Ishikawa (cell line): ENCODE data around the gene GDNF.

Experiments
- CEBPB ChIP-seq: IDR thresholded peaks from 2 replicates; pipeline ENCODE4 v1.6.1; 2012
- CREB1 ChIP-seq: IDR thresholded peaks from 2 replicates; pipeline ENCODE4 v1.6.1; 2012; ENCODE audit warnings: low read depth
- EGR1 ChIP-seq: IDR thresholded peaks from 2 replicates; pipeline ENCODE4 v1.6.1; 2012
- EP300 ChIP-seq: IDR thresholded peaks from 2 replicates; pipeline ENCODE4 v1.6.1; 2012; ENCODE audit warnings: borderline replicate concordance
- FOXM1 ChIP-seq: IDR thresholded peaks from 2 replicates; pipeline ENCODE4 v1.6.1; 2012; ENCODE audit warnings: low read depth, borderline replicate concordance
- NFIC ChIP-seq: IDR thresholded peaks from 2 replicates; pipeline ENCODE4 v1.6.1; 2012
- RAD21 ChIP-seq: IDR thresholded peaks from 2 replicates; pipeline ENCODE4 v1.6.1; 2012; ENCODE audit warnings: low read depth
- TAF1 ChIP-seq: IDR thresholded peaks from 2 replicates; pipeline ENCODE4 v1.6.1; 2012; ENCODE audit warnings: low read depth, mild to moderate bottlenecking
- TCF12 ChIP-seq: IDR thresholded peaks from 2 replicates; pipeline ENCODE4 v1.6.1; 2012; ENCODE audit warnings: low read depth
- TEAD4 ChIP-seq: IDR thresholded peaks from 2 replicates; pipeline ENCODE4 v1.6.1; 2012
- YY1 ChIP-seq: IDR thresholded peaks from 2 replicates; pipeline ENCODE4 v1.6.1; 2012; ENCODE audit warnings: low read depth
- ZBTB7A ChIP-seq: IDR thresholded peaks from 2 replicates; pipeline ENCODE4 v1.6.1; 2012; ENCODE audit warnings: low read depth
- TF ChIP-seq, protein P1 (sequence below): IDR thresholded peaks from 2 replicates; pipeline ENCODE4 v1.6.1; 2012
- TF ChIP-seq, protein P2 (sequence below): IDR thresholded peaks from 2 replicates; pipeline ENCODE4 v1.6.1; 2012
- TF ChIP-seq, protein P3 (sequence below): IDR thresholded peaks from 2 replicates; pipeline ENCODE4 v1.6.1; 2012; ENCODE audit warnings: low read depth, mild to moderate bottlenecking

GDNF gene

DNA sequence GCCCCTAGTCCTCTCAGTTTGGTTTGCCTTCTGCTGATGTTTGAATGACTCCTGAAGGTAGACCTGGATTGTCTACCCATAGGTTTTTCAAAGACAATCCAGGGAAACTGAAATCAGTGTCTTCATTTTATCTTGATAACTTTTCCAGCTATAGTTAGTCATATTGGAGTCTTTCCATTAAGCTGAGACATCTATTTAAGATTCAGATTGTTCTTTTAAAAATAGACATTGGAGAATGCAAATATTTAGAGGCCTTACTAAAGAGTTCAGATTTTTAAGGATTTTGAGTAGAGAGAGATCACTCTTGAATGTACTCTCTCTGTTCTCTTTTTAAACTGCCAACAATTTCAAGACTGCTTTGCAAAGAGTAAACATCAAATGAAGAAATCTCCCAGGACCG lies 69.1 kb downstream of the GDNF start:
- no peak for TF ChIP-seq NFIC
- TF ChIP-seq, protein P1, sequence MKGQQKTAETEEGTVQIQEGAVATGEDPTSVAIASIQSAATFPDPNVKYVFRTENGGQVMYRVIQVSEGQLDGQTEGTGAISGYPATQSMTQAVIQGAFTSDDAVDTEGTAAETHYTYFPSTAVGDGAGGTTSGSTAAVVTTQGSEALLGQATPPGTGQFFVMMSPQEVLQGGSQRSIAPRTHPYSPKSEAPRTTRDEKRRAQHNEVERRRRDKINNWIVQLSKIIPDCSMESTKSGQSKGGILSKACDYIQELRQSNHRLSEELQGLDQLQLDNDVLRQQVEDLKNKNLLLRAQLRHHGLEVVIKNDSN = no peak
- no peak for TF ChIP-seq RAD21
- no peak for TF ChIP-seq FOXM1
- TF ChIP-seq YY1 = no peak
- TF ChIP-seq, protein P2, sequence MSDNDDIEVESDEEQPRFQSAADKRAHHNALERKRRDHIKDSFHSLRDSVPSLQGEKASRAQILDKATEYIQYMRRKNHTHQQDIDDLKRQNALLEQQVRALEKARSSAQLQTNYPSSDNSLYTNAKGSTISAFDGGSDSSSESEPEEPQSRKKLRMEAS = no peak
- no peak for TF ChIP-seq CREB1
- no peak for TF ChIP-seq TEAD4
- TF ChIP-seq CEBPB = no peak
- no peak for TF ChIP-seq EGR1
- no peak for TF ChIP-seq ZBTB7A
- TF ChIP-seq EP300 = no peak
- TF ChIP-seq, protein P3, sequence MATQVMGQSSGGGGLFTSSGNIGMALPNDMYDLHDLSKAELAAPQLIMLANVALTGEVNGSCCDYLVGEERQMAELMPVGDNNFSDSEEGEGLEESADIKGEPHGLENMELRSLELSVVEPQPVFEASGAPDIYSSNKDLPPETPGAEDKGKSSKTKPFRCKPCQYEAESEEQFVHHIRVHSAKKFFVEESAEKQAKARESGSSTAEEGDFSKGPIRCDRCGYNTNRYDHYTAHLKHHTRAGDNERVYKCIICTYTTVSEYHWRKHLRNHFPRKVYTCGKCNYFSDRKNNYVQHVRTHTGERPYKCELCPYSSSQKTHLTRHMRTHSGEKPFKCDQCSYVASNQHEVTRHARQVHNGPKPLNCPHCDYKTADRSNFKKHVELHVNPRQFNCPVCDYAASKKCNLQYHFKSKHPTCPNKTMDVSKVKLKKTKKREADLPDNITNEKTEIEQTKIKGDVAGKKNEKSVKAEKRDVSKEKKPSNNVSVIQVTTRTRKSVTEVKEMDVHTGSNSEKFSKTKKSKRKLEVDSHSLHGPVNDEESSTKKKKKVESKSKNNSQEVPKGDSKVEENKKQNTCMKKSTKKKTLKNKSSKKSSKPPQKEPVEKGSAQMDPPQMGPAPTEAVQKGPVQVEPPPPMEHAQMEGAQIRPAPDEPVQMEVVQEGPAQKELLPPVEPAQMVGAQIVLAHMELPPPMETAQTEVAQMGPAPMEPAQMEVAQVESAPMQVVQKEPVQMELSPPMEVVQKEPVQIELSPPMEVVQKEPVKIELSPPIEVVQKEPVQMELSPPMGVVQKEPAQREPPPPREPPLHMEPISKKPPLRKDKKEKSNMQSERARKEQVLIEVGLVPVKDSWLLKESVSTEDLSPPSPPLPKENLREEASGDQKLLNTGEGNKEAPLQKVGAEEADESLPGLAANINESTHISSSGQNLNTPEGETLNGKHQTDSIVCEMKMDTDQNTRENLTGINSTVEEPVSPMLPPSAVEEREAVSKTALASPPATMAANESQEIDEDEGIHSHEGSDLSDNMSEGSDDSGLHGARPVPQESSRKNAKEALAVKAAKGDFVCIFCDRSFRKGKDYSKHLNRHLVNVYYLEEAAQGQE = no peak
- no peak for TF ChIP-seq TCF12
- TF ChIP-seq TAF1 = no peak

DNA sequence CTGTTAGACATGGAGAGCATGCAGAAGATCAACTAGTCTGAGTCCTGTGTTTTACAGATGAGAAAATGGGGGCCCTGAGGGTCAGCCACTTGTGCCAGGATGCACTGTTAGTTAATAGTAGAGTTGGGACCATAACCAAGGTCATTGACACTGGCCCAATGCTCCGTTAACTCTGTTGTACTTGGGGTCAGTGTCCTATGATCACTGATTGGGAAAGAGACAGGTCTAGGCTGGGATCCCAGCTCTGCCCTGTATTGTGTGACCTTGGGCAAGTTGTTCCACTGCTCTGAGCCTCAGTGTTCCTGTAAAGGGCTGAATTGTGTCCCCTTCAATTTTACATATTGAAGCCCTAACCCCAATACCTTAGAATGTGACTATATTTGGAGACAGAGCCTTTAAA lies 70.0 kb downstream of the GDNF start:
- TF ChIP-seq CREB1 (no peak), TAF1 (no peak), RAD21 (no peak), TEAD4 (no peak), CEBPB (no peak), EP300 (no peak), EGR1 (no peak), FOXM1 (no peak), NFIC (no peak), ZBTB7A (no peak), YY1 (no peak)
- TF ChIP-seq, protein P3 = no peak
- TF ChIP-seq, protein P2 = no peak
- TF ChIP-seq, protein P1 = no peak

DNA sequence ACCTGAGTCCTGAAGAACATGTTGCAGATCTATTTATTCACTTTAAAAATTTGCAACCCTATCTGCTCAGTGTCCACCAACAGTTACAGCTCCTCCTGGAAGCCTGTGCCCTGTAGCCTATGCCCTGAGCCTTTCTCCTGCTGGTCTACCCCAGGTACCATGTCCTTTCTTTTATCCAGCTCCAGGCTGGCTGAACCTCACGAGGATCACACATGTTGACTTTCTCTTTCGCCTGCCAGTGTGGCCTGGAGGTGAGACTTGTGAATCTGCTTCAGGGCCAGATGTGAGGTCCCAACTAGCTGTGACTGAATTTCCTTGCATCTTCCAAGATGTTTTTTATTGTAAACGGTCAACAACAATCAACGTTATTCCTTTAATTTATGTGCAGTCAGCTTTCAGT lies 70.7 kb downstream of the GDNF start:
- TF ChIP-seq TEAD4 = no peak
- TF ChIP-seq RAD21 = no peak
- TF ChIP-seq, protein P1 = no peak
- TF ChIP-seq FOXM1 = no peak
- no peak for TF ChIP-seq EP300
- TF ChIP-seq CREB1 = no peak
- TF ChIP-seq, protein P2 = no peak
- no peak for TF ChIP-seq EGR1
- TF ChIP-seq NFIC = no peak

DNA sequence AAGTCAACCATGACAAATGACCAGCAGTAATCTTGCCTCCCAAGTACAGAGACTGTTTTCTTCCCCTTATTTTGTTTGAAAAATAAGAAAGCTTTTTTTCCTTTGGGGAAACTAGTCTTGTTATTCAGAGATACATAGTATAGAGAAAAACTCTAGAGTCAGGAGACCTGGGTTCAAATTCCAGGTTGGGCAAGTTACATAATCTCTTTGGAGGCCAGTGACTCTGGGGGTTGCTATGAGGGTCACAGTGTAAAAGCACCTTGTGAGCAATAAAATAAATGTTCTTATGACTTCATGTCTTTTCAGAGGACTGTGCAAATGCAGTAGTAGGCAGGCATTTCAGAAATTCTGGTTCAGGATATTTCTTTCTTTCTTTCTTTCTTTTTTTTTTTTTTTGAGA lies 71.5 kb downstream of the GDNF start:
- no peak for TF ChIP-seq EP300
- TF ChIP-seq TEAD4 = no peak
- TF ChIP-seq, protein P2 = no peak
- TF ChIP-seq TCF12 = no peak
- no peak for TF ChIP-seq CEBPB
- no peak for TF ChIP-seq TAF1
- TF ChIP-seq FOXM1 = no peak
- no peak for TF ChIP-seq CREB1
- TF ChIP-seq, protein P1 = no peak
- TF ChIP-seq EGR1 = no peak
- no peak for TF ChIP-seq YY1
- TF ChIP-seq RAD21 = no peak
- TF ChIP-seq, protein P3 = no peak
- TF ChIP-seq ZBTB7A = no peak
- no peak for TF ChIP-seq NFIC
